Measurements from ENCODE around the gene ARID4B.
"Not testable (repeated sequence)": the region's sequence is repeated elsewhere in the genome, so short reads cannot be mapped to it uniquely, and the experiment has no call there.

ARID4B gene

DNA sequence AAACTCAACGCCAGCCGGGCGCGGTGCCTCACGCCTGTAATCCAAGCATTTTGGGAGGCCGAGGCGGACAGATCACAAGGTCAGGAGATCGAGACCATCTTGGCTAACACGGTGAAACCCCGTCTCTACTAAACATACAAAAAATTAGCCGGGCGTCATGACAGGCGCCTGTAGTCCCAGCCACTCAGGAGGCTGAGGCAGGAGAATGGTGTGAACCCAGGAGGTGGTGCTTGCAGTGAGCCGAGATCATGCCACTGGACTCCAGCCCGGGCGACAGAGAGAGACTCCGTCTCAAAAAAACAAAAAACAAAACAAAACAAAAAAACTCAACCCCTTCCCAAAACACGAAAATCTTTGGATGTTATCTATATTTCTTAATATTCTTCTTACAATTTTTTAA, 58.0 kb downstream of the ARID4B start:
- H3K27ac ChIP-seq (replicated peaks); H3K4me3 ChIP-seq (replicated peaks; ENCODE audit: insufficient read depth, low read length); DNase-seq (ENCODE audit: low read depth in 1 of 2, low spot score in 1 of 2): not testable (repeated sequence)

GRCh38 chr1:235268379-235269125, 59.4 kb downstream of the ARID4B start:
- no peaks in the 10 kb centered on the region for H3K27me3 ChIP-seq (ENCODE audit: insufficient read depth, poor library complexity, severe bottlenecking)
- no peak overlapping the region for H3K27ac ChIP-seq (replicated peaks)
- H3K4me3 ChIP-seq (replicated peaks; ENCODE audit: insufficient read depth, low read length): no peak overlapping the region
- TF ChIP-seq POLR2AphosphoS5 (IDR thresholded peaks at IDR 0.05; ENCODE audit: low read depth): no peak
- TF ChIP-seq SPI1 (IDR thresholded peaks at IDR 0.05; ENCODE audit: borderline replicate concordance, low read depth): no peak
- no peak for TF ChIP-seq GABPA (IDR thresholded peaks at IDR 0.05; ENCODE audit: low read depth)
- TF ChIP-seq, protein P1, sequence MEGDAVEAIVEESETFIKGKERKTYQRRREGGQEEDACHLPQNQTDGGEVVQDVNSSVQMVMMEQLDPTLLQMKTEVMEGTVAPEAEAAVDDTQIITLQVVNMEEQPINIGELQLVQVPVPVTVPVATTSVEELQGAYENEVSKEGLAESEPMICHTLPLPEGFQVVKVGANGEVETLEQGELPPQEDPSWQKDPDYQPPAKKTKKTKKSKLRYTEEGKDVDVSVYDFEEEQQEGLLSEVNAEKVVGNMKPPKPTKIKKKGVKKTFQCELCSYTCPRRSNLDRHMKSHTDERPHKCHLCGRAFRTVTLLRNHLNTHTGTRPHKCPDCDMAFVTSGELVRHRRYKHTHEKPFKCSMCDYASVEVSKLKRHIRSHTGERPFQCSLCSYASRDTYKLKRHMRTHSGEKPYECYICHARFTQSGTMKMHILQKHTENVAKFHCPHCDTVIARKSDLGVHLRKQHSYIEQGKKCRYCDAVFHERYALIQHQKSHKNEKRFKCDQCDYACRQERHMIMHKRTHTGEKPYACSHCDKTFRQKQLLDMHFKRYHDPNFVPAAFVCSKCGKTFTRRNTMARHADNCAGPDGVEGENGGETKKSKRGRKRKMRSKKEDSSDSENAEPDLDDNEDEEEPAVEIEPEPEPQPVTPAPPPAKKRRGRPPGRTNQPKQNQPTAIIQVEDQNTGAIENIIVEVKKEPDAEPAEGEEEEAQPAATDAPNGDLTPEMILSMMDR (IDR thresholded peaks at IDR 0.05; ENCODE audit: insufficient read depth, low read length): no peak
- TF ChIP-seq, protein P2, sequence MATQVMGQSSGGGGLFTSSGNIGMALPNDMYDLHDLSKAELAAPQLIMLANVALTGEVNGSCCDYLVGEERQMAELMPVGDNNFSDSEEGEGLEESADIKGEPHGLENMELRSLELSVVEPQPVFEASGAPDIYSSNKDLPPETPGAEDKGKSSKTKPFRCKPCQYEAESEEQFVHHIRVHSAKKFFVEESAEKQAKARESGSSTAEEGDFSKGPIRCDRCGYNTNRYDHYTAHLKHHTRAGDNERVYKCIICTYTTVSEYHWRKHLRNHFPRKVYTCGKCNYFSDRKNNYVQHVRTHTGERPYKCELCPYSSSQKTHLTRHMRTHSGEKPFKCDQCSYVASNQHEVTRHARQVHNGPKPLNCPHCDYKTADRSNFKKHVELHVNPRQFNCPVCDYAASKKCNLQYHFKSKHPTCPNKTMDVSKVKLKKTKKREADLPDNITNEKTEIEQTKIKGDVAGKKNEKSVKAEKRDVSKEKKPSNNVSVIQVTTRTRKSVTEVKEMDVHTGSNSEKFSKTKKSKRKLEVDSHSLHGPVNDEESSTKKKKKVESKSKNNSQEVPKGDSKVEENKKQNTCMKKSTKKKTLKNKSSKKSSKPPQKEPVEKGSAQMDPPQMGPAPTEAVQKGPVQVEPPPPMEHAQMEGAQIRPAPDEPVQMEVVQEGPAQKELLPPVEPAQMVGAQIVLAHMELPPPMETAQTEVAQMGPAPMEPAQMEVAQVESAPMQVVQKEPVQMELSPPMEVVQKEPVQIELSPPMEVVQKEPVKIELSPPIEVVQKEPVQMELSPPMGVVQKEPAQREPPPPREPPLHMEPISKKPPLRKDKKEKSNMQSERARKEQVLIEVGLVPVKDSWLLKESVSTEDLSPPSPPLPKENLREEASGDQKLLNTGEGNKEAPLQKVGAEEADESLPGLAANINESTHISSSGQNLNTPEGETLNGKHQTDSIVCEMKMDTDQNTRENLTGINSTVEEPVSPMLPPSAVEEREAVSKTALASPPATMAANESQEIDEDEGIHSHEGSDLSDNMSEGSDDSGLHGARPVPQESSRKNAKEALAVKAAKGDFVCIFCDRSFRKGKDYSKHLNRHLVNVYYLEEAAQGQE (IDR thresholded peaks at IDR 0.05; ENCODE audit: insufficient replicate concordance, low read depth): no peak
- DNase-seq (ENCODE audit: low read depth in 1 of 2, low spot score in 1 of 2): no peak

More for the DNA sequence above, 58.0 kb downstream of the ARID4B start:
- not testable (repeated sequence) for H3K27me3 ChIP-seq (ENCODE audit: insufficient read depth, poor library complexity, severe bottlenecking)

- Histone ChIP-seq H3K27me3 (ENCODE audit: insufficient read depth, poor library complexity, severe bottlenecking) (no peaks in the 10 kb centered on the region), H3K27ac (replicated peaks) (no peak overlapping the region), H3K4me3 (replicated peaks; ENCODE audit: insufficient read depth, low read length) (no peak overlapping the region)
- TF ChIP-seq POLR2AphosphoS5 (IDR thresholded peaks at IDR 0.05; ENCODE audit: low read depth): no peak
- TF ChIP-seq SPI1 (IDR thresholded peaks at IDR 0.05; ENCODE audit: borderline replicate concordance, low read depth): no peak
- TF ChIP-seq, protein P1 (IDR thresholded peaks at IDR 0.05; ENCODE audit: insufficient read depth, low read length): no peak
- TF ChIP-seq, protein P2 (IDR thresholded peaks at IDR 0.05; ENCODE audit: insufficient replicate concordance, low read depth): no peak
- no peak for TF ChIP-seq GABPA (IDR thresholded peaks at IDR 0.05; ENCODE audit: low read depth)
- no peak for DNase-seq (ENCODE audit: low read depth in 1 of 2, low spot score in 1 of 2)
These were observed 61.0 kb downstream of the ARID4B start for GRCh38 chr1:235266967-235267366.

DNA sequence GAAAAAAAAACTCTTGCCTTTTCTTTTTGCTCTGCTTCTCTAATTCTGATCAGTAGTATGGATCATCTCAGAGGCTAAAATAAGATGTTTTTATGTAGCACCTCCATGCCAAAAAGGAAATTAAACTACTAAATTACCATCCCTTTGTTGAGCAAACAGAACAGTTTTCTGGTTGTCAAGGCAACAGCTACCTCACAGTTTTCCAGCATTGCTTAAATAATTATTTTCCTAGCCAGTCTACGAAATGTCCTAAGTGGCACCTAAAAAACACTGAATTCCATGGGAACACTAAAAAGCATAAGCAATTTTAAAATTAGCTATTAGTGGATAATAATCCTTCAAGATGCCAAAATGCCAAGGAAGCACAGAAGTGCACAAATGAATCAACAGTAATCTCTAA, 61.7 kb downstream of the ARID4B start:
- TF ChIP-seq SPI1 (IDR thresholded peaks at IDR 0.05; ENCODE audit: borderline replicate concordance, low read depth) (no peak), POLR2AphosphoS5 (IDR thresholded peaks at IDR 0.05; ENCODE audit: low read depth) (no peak), GABPA (IDR thresholded peaks at IDR 0.05; ENCODE audit: low read depth) (no peak)
- TF ChIP-seq, protein P2 (IDR thresholded peaks at IDR 0.05; ENCODE audit: insufficient replicate concordance, low read depth): no peak
- TF ChIP-seq, protein P1 (IDR thresholded peaks at IDR 0.05; ENCODE audit: insufficient read depth, low read length): no peak
- Histone ChIP-seq H3K27ac (replicated peaks) (no peak overlapping the region), H3K4me3 (replicated peaks; ENCODE audit: insufficient read depth, low read length) (no peak overlapping the region), H3K27me3 (ENCODE audit: insufficient read depth, poor library complexity, severe bottlenecking) (no peaks in the 10 kb centered on the region)
- no peak for DNase-seq (ENCODE audit: low read depth in 1 of 2, low spot score in 1 of 2)
